ENCODE data around the gene ZNF778. TPM values are rescaled to one million over a fixed set of nuclear protein-coding genes. Genes with fewer than 3 reads are reported as not detected.

ZNF778 gene
- polyA plus RNA-seq, 1 experiment, result 5.5 TPM

- ChIA-PET POLR2A (no interaction called here), CTCF (no interaction called here)
- no peak for DNase-seq (ENCODE audit: low read depth)
- Histone ChIP-seq H3K27me3 (ENCODE audit: control insufficient read depth, insufficient read depth, low read length) (no peaks in the 10 kb centered on the region), H3K4me3 (ENCODE audit: low read depth, low read length) (no peak overlapping the region), H3K36me3 (ENCODE audit: control insufficient read depth, insufficient read depth, low read length) (peaks cover 27% of the 10 kb centered on the region)
- TF ChIP-seq CTCF (IDR thresholded peaks at IDR 0.05; ENCODE audit: insufficient read depth, low read depth, low read length), result no peak
Measured at GRCh38 chr16:89232107-89232506, 14.6 kb downstream of the ZNF778 start.

GRCh38 chr16:89233678-89234490 lies 16.4 kb downstream of the ZNF778 start:
- peaks cover 17% of the 10 kb centered on the region for H3K36me3 ChIP-seq (ENCODE audit: control insufficient read depth, insufficient read depth, low read length)
- no peak for TF ChIP-seq CTCF (IDR thresholded peaks at IDR 0.05; ENCODE audit: insufficient read depth, low read depth, low read length)
- H3K4me3 ChIP-seq (ENCODE audit: low read depth, low read length), result no peak overlapping the region
- POLR2A ChIA-PET, result no interaction called here
- DNase-seq (ENCODE audit: low read depth), result no peak
- CTCF ChIA-PET, result no interaction called here
- H3K27me3 ChIP-seq (ENCODE audit: control insufficient read depth, insufficient read depth, low read length), result no peaks in the 10 kb centered on the region

- TF ChIP-seq CTCF (IDR thresholded peaks at IDR 0.05; ENCODE audit: insufficient read depth, low read depth, low read length), result no peak
- no peak overlapping the region for H3K4me3 ChIP-seq (ENCODE audit: low read depth, low read length)
- ChIA-PET CTCF (interaction anchor here (0.7 to 0.9 kb wide), 3 partner anchors 22 to 635 kb away, joined by 3 to 4 read pairs (median 3); partner anchors contain the start of gene TCF25), POLR2A (no interaction called here)
- H3K27me3 ChIP-seq (ENCODE audit: control insufficient read depth, insufficient read depth, low read length), result no peaks in the 10 kb centered on the region
- peaks cover 8% of the 10 kb centered on the region for H3K36me3 ChIP-seq (ENCODE audit: control insufficient read depth, insufficient read depth, low read length)
- no peak for DNase-seq (ENCODE audit: low read depth)
Measured at GRCh38 chr16:89237733-89238132, 20.2 kb downstream of the ZNF778 start.

GRCh38 chr16:89241187-89242007 lies 23.9 kb downstream of the ZNF778 start:
- ChIA-PET CTCF (interaction anchor here (1.0 to 2.0 kb wide), 6 partner anchors 15 to 496 kb away, joined by 3 to 6 read pairs (median 3); partner anchors contain the start of gene SPG7), POLR2A (interaction anchor here (0.6 kb wide), 1 partner anchor 25 kb away, joined by 4 read pairs; no protein-coding TSS in a partner anchor)
- DNase-seq (ENCODE audit: low read depth), result peak; percentile 43
- H3K36me3 ChIP-seq (ENCODE audit: control insufficient read depth, insufficient read depth, low read length), result no peaks in the 10 kb centered on the region
- peak overlapping the region; percentile 93 for H3K4me3 ChIP-seq (ENCODE audit: low read depth, low read length)
- H3K27me3 ChIP-seq (ENCODE audit: control insufficient read depth, insufficient read depth, low read length), result no peaks in the 10 kb centered on the region
- TF ChIP-seq CTCF (IDR thresholded peaks at IDR 0.05; ENCODE audit: insufficient read depth, low read depth, low read length), result no peak

GRCh38 chr16:89242795-89243200 lies 25.3 kb downstream of the ZNF778 start:
- POLR2A ChIA-PET, result no interaction called here
- no peak for TF ChIP-seq CTCF (IDR thresholded peaks at IDR 0.05; ENCODE audit: insufficient read depth, low read depth, low read length)

More at GRCh38 chr16:89242795-89243200, 25.3 kb downstream of the ZNF778 start:
- no peaks in the 10 kb centered on the region for H3K27me3 ChIP-seq (ENCODE audit: control insufficient read depth, insufficient read depth, low read length)
- H3K4me3 ChIP-seq (ENCODE audit: low read depth, low read length), result no peak overlapping the region
- no peaks in the 10 kb centered on the region for H3K36me3 ChIP-seq (ENCODE audit: control insufficient read depth, insufficient read depth, low read length)
- CTCF ChIA-PET, result no interaction called here
- no peak for DNase-seq (ENCODE audit: low read depth)
